DMS53 (cell line): ENCODE data around the gene C1QC.

Experiments used
- DNase-seq: peaks from one replicate; lab custom pipeline; 2025; lab: John Stamatoyannopoulos, UW

The C1QC gene

GRCh38 chr1:22619252-22619651, 24.2 kb upstream of the C1QC start:
- peak; percentile 44 for DNase-seq

GRCh38 chr1:22619798-22620197, 23.6 kb upstream of the C1QC start:
- no peak for DNase-seq

- DNase-seq, result no peak
Measured at GRCh38 chr1:22621761-22622160, 21.7 kb upstream of the C1QC start.

GRCh38 chr1:22625262-22625925, 18.0 kb upstream of the C1QC start:
- DNase-seq, result no peak

- DNase-seq, result peak; percentile 28
Measured at GRCh38 chr1:22626237-22627157, 16.9 kb upstream of the C1QC start.

- DNase-seq, result peak; percentile 80
Measured at GRCh38 chr1:22627331-22627730, 16.1 kb upstream of the C1QC start.

- DNase-seq, result no peak
Measured at GRCh38 chr1:22628698-22629444, 14.6 kb upstream of the C1QC start.

- DNase-seq, result no peak
Measured at GRCh38 chr1:22629886-22630285, 13.5 kb upstream of the C1QC start.

GRCh38 chr1:22633697-22634463, 9.6 kb upstream of the C1QC start:
- DNase-seq, result no peak

- no peak for DNase-seq
Measured at GRCh38 chr1:22635436-22635835, 8.0 kb upstream of the C1QC start.

GRCh38 chr1:22636353-22636752, 7.1 kb upstream of the C1QC start, which contains the start of gene C1QA:
Gene C1QA (plus strand): TSS chr1:22636628. CDS start chr1:22637617, 989 bp downstream.
- DNase-seq, result no peak

GRCh38 chr1:22636927-22637326, 6.5 kb upstream of the C1QC start:
- peak; percentile 69 for DNase-seq

GRCh38 chr1:22637907-22638445, 5.5 kb upstream of the C1QC start:
- no peak for DNase-seq

- no peak for DNase-seq
Measured at GRCh38 chr1:22638476-22639234, 4.8 kb upstream of the C1QC start.

- peak; percentile 21 for DNase-seq
Measured at GRCh38 chr1:22639286-22639685, 4.1 kb upstream of the C1QC start.

GRCh38 chr1:22641247-22641646, 2.2 kb upstream of the C1QC start:
- no peak for DNase-seq

- peak; percentile 78 for DNase-seq
Measured at GRCh38 chr1:22641906-22642636, 1.4 kb upstream of the C1QC start.

GRCh38 chr1:22643928-22644327, 495 bp downstream of the C1QC start:
- DNase-seq, result no peak

GRCh38 chr1:22645931-22646330, 2.5 kb downstream of the C1QC start:
- no peak for DNase-seq

GRCh38 chr1:22646384-22646783, 3.0 kb downstream of the C1QC start:
- DNase-seq, result no peak
